ENCODE measurements around the gene DHX16.

DHX16 gene

DNA sequence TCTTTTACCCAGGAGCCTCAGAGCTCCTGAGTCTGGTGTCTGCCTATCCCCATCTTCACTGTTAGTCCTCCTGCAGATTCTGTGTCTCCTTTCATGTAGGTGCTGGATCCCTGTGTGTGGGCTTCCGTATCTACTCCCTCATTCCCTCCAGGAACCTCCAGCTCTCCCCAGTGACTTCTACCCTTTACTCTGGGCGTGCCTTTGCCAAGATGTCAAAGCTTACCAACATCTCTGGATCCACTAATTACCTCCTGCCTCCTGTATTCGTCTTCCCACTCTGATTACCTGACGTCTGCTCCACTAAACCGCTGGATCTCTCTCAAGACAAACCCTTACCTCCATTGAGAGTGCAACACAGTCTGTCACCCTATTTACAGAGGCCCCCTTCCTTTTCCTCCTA is 28.0 kb downstream of the DHX16 start:
- H3K9me3 ChIP-seq = no peaks in the 10 kb centered on the region
- no peak for DNase-seq
- H3K4me1 ChIP-seq = peaks cover 4 to 21% (median 11%) of the 10 kb centered on the region in 4 donors
- TF ChIP-seq, protein P1, sequence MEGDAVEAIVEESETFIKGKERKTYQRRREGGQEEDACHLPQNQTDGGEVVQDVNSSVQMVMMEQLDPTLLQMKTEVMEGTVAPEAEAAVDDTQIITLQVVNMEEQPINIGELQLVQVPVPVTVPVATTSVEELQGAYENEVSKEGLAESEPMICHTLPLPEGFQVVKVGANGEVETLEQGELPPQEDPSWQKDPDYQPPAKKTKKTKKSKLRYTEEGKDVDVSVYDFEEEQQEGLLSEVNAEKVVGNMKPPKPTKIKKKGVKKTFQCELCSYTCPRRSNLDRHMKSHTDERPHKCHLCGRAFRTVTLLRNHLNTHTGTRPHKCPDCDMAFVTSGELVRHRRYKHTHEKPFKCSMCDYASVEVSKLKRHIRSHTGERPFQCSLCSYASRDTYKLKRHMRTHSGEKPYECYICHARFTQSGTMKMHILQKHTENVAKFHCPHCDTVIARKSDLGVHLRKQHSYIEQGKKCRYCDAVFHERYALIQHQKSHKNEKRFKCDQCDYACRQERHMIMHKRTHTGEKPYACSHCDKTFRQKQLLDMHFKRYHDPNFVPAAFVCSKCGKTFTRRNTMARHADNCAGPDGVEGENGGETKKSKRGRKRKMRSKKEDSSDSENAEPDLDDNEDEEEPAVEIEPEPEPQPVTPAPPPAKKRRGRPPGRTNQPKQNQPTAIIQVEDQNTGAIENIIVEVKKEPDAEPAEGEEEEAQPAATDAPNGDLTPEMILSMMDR (IDR thresholded peaks at IDR 0.05) = no peak
- no peak overlapping the region for H3K4me3 ChIP-seq
- intact Hi-C loops (cut with DNase I; ENCODE audit: low total_unique reads) = no loop called here
- no peaks in the 10 kb centered on the region for H3K27me3 ChIP-seq
- no peak overlapping the region for H3K27ac ChIP-seq
- peaks cover 0 to 63% (median 13%) of the 10 kb centered on the region in 3 donors for H3K36me3 ChIP-seq

- Histone ChIP-seq H3K27ac (no peak overlapping the region), H3K27me3 (no peaks in the 10 kb centered on the region), H3K4me1 (peaks cover 4 to 19% (median 11%) of the 10 kb centered on the region in 4 donors), H3K9me3 (no peaks in the 10 kb centered on the region), H3K4me3 (no peak overlapping the region), H3K36me3 (peaks cover 0 to 66% (median 13%) of the 10 kb centered on the region in 3 donors)
- no peak for DNase-seq
- intact Hi-C loops (cut with DNase I; ENCODE audit: low total_unique reads) = no loop called here
- TF ChIP-seq, protein P1 (IDR thresholded peaks at IDR 0.05) = no peak
Measured at GRCh38 chr6:30643656-30644055, 29.1 kb downstream of the DHX16 start.

DNA sequence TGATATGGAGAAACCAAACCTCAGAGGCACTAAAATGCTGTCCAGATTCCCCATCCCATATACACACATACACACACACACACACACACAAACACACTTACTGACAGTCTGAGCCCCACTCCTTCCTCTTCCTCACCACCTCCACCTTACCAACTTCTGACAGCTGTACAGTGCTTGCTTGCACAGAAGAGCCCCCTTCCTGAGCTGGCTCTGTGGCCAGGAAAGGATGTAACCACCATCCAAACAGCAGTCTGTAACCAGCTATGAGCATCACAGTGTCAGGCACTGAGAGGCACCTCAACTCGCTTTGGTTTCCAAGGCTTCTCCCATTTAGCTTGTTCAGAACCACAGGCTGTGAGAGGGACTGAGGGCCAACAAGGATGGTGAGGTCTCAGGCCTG is 31.8 kb downstream of the DHX16 start:
- no peaks in the 10 kb centered on the region for H3K27me3 ChIP-seq
- no peaks in the 10 kb centered on the region for H3K9me3 ChIP-seq
- H3K36me3 ChIP-seq = peaks cover 0 to 80% (median 13%) of the 10 kb centered on the region in 3 donors
- H3K4me1 ChIP-seq = peaks cover 0 to 1% (median 0%) of the 10 kb centered on the region in 4 donors
- DNase-seq = no peak
- H3K27ac ChIP-seq = no peak overlapping the region
- intact Hi-C loops (cut with DNase I; ENCODE audit: low total_unique reads) = no loop called here
- H3K4me3 ChIP-seq = no peak overlapping the region
- TF ChIP-seq, protein P1 (IDR thresholded peaks at IDR 0.05) = no peak

- intact Hi-C loops (cut with DNase I; ENCODE audit: low total_unique reads) = no loop called here
- Histone ChIP-seq H3K27me3 (no peaks in the 10 kb centered on the region), H3K4me3 (no peak overlapping the region), H3K36me3 (peaks cover 0 to 77% (median 13%) of the 10 kb centered on the region in 3 donors), H3K27ac (no peak overlapping the region), H3K9me3 (no peaks in the 10 kb centered on the region), H3K4me1 (no peaks in the 10 kb centered on the region)
- DNase-seq = no peak
- TF ChIP-seq, protein P1 (IDR thresholded peaks at IDR 0.05) = no peak
Measured at GRCh38 chr6:30640481-30640880, 32.3 kb downstream of the DHX16 start.

DNA sequence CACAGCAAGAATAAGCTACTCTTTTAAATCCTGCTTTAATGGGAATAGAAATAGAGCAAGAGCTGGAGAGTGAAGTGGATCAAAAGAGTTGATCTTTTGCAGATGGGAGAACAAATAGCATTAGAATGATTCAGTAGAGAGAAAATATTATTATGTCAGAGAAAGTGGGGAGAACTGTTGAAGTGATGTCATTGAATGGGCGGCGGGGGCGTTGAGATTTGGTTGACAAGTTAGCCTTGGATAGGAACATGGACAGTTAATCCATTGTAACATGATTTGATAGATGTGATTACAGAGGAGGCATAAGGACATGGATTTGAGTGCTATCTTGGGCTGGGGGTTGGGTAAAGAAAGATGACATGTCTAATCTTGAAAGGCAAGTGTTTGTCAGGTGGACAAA is 37.0 kb downstream of the DHX16 start:
- peaks cover 0 to 75% (median 14%) of the 10 kb centered on the region in 3 donors for H3K36me3 ChIP-seq
- no peaks in the 10 kb centered on the region for H3K4me1 ChIP-seq
- no peak for DNase-seq
- no peak overlapping the region for H3K27ac ChIP-seq
- intact Hi-C loops (cut with DNase I; ENCODE audit: low total_unique reads) = no loop called here
- no peaks in the 10 kb centered on the region for H3K9me3 ChIP-seq
- H3K27me3 ChIP-seq = no peaks in the 10 kb centered on the region
- TF ChIP-seq, protein P1 (IDR thresholded peaks at IDR 0.05) = no peak
- no peak overlapping the region for H3K4me3 ChIP-seq

Measured in tibial artery (tissue), 4 donors.